Mononuclear cell (primary cell): Measurements from ENCODE around the gene CFC1B. TPM values are rescaled to one million over a fixed set of nuclear protein-coding genes. Genes with fewer than 3 reads are reported as not detected.
"Not testable (repeated sequence)": the region's sequence is repeated elsewhere in the genome, so short reads cannot be mapped to it uniquely, and the experiment has no call there.

ENCODE experiments used
- H3K27me3 ChIP-seq: 2 replicates; pipeline ENCODE4 v1.6.0; 2011; ENCODE audit warnings: low read length, control low read depth; ENCODE audit not compliant: insufficient read depth
- H3K4me1 ChIP-seq: 2 replicates; pipeline ENCODE4 v1.5.1; 2011; ENCODE audit warnings: mild to moderate bottlenecking, low read length, control low read depth; ENCODE audit not compliant: insufficient read depth
- H3K4me3 ChIP-seq: 2 replicates; pipeline ENCODE4 v1.5.1; 2011; ENCODE audit warnings: mild to moderate bottlenecking, low read length, moderate library complexity
- H3K9me3 ChIP-seq: 2 replicates; pipeline ENCODE4 v1.5.1; 2011; ENCODE audit warnings: low read depth, mild to moderate bottlenecking, control low read depth, low read length
- total RNA-seq: library from RNA; depleted of rRNA; stranded (reverse); fragments of >200 nt; gene quantifications from one replicate; pipeline ENCODE4 v1.2.3, GENCODE V29; 2012

The CFC1B gene
- total RNA-seq, 1 donor = not detected

- not testable (repeated sequence) for H3K4me1 ChIP-seq, H3K9me3 ChIP-seq, H3K4me3 ChIP-seq, H3K27me3 ChIP-seq
Observed at GRCh38 chr2:130543785-130544528, 22.9 kb downstream of the CFC1B start.

DNA sequence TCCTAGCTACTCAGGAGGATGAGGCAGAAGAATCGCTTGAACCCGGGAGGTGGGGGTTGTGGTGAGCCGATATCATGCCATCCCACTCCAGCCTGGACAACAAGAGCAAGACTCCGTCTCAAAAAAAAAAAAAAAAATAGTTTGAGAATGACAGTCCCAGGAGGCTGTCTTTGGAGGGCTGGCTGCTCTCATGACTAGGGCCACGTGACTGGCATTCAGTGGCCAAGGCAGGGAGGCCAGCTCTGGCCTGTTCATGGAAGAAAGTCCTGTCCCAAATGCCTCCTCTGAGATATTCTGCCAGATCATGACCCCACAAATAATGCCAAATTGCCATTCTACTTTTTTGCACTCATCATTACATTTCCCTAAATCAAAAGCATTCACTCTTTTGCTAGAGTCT lies 24.0 kb downstream of the CFC1B start:
- H3K4me3 ChIP-seq, H3K27me3 ChIP-seq, H3K4me1 ChIP-seq, H3K9me3 ChIP-seq: not testable (repeated sequence)

- not testable (repeated sequence) for H3K4me1 ChIP-seq, H3K9me3 ChIP-seq, H3K4me3 ChIP-seq, H3K27me3 ChIP-seq
Observed at GRCh38 chr2:130548418-130548817, 27.4 kb downstream of the CFC1B start.

DNA sequence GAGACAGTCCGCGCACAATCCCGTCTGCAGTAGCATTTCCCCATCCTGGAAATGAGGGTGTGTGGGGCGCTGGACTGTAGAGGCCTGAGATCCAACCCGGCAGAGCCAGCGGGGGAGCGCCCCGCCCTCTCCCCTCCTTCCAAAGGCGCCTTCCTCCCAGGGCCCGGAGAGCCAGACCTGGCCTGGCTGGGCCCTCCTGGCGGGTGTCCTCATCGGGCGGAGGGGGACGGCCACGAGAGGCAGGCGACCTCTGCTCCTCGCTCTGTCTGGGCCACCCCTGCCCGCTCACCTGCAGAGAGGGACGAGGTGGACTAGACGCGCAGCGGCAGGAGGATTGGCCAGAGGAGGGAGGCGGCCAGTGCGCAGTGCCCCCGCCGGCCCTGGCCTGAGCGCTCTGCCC lies 28.5 kb downstream of the CFC1B start:
- not testable (repeated sequence) for H3K4me1 ChIP-seq, H3K4me3 ChIP-seq, H3K9me3 ChIP-seq, H3K27me3 ChIP-seq

- not testable (repeated sequence) for H3K4me3 ChIP-seq, H3K9me3 ChIP-seq, H3K27me3 ChIP-seq, H3K4me1 ChIP-seq
Observed at GRCh38 chr2:130554178-130554577, 33.2 kb downstream of the CFC1B start.

- H3K27me3 ChIP-seq, H3K9me3 ChIP-seq, H3K4me1 ChIP-seq, H3K4me3 ChIP-seq: not testable (repeated sequence)
Observed at GRCh38 chr2:130556441-130556840, 35.4 kb downstream of the CFC1B start.

DNA sequence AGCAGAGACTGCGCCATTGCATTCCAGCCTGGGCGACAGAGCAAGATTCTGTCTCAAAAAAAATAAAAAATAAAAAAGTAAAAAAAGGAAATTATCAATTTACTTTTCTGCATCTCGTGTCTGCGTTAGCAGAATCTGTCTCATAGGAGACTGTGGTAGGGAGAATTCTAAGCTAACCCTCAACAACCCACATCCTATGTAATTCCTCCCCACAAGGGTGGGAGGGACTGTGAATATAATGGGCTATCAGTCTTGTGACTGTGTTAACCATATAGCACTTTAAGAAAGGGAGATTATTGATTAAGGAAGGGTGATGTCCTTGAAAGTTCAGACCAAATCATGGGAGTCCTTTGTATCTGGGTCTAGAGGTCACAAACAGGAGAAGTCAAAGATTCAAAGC lies 45.1 kb downstream of the CFC1B start:
- H3K27me3 ChIP-seq, H3K4me3 ChIP-seq, H3K9me3 ChIP-seq, H3K4me1 ChIP-seq: not testable (repeated sequence)

- H3K4me1 ChIP-seq, H3K27me3 ChIP-seq, H3K4me3 ChIP-seq, H3K9me3 ChIP-seq: not testable (repeated sequence)
Observed at GRCh38 chr2:130571929-130572328, 50.9 kb downstream of the CFC1B start.

GRCh38 chr2:130574230-130574629 lies 53.2 kb downstream of the CFC1B start:
- H3K4me1 ChIP-seq, H3K4me3 ChIP-seq, H3K27me3 ChIP-seq, H3K9me3 ChIP-seq: not testable (repeated sequence)

GRCh38 chr2:130576209-130576784 lies 55.3 kb downstream of the CFC1B start:
- not testable (repeated sequence) for H3K27me3 ChIP-seq, H3K4me3 ChIP-seq, H3K9me3 ChIP-seq, H3K4me1 ChIP-seq

GRCh38 chr2:130577559-130577958 lies 56.5 kb downstream of the CFC1B start:
- not testable (repeated sequence) for H3K27me3 ChIP-seq, H3K4me3 ChIP-seq, H3K9me3 ChIP-seq

More at GRCh38 chr2:130577559-130577958, 56.5 kb downstream of the CFC1B start:
- not testable (repeated sequence) for H3K4me1 ChIP-seq

Other genes starting within 250 kb of the CFC1B start
- gene IMP4, start 178.3 kb upstream of the CFC1B start, total RNA-seq = 55.6 TPM
- gene PTPN18, start 165.2 kb upstream of the CFC1B start, total RNA-seq = 68.2 TPM
- gene POTEI, start 11.9 kb upstream of the CFC1B start, total RNA-seq = under 0.01 TPM
- not detected for gene CFC1, start 78.4 kb downstream of the CFC1B start, total RNA-seq
- gene POTEJ, start 90.2 kb downstream of the CFC1B start, total RNA-seq = not detected
- not detected for gene GPR148, start 207.8 kb downstream of the CFC1B start, total RNA-seq
- gene AMER3, start 234.3 kb downstream of the CFC1B start, total RNA-seq = not detected